GM23338 (cell line): ENCODE data around the gene LRRC30. TPM values are rescaled to one million over a fixed set of nuclear protein-coding genes. Genes with fewer than 3 reads are reported as not detected.

Experiments used
- ATAC-seq: fragments of 200-7000 bp; cut with Tn5 transposase; 3 replicates; pipeline ENCODE4 v1.9.1; 2020
- DNase-seq: peaks from one replicate; pipeline ENCODE4 v3.0.0-alpha.2; 2015; ENCODE audit warnings: low spot score
- H2AFZ ChIP-seq: fragments of 200-600 bp; sonication (generic); 2 replicates; pipeline ENCODE4 v1.8.0; 2016; ENCODE audit warnings: antibody characterized with exemption, mild to moderate bottlenecking, moderate library complexity
- H3F3A ChIP-seq: fragments of 200-600 bp; sonication (generic); replicated peaks from 2 replicates; pipeline ENCODE4 v1.8.0; 2017; ENCODE audit warnings: antibody characterized with exemption, mixed run types, low read depth
- H3K27ac ChIP-seq: fragments of 200-600 bp; sonication (generic); 2 replicates; pipeline ENCODE4 v1.6.1; 2016; ENCODE audit warnings: low read depth
- H3K27me3 ChIP-seq: fragments of 200-600 bp; sonication (generic); 2 replicates; pipeline ENCODE4 v1.8.0; 2016; ENCODE audit warnings: mild to moderate bottlenecking, mixed run types, moderate library complexity; ENCODE audit not compliant: insufficient read depth
- H3K36me3 ChIP-seq: fragments of 200-600 bp; sonication (generic); 2 replicates; pipeline ENCODE4 v1.8.0; 2016; ENCODE audit warnings: mild to moderate bottlenecking; ENCODE audit not compliant: insufficient read depth
- H3K4me1 ChIP-seq: fragments of 200-600 bp; sonication (generic); 2 replicates; pipeline ENCODE4 v1.8.0; 2016; ENCODE audit warnings: mild to moderate bottlenecking, moderate library complexity; ENCODE audit not compliant: insufficient read depth
- H3K4me2 ChIP-seq: fragments of 200-600 bp; sonication (generic); 2 replicates; pipeline ENCODE4 v1.7.1; 2017; ENCODE audit warnings: mixed run types
- H3K4me3 ChIP-seq: fragments of 200-600 bp; sonication (generic); 2 replicates; pipeline ENCODE4 v1.6.1; 2016; ENCODE audit warnings: mixed run types
- H3K79me2 ChIP-seq: fragments of 200-600 bp; sonication (generic); replicated peaks from 2 replicates; pipeline ENCODE4 v1.8.0; 2017; ENCODE audit warnings: mild to moderate bottlenecking; ENCODE audit not compliant: insufficient read depth
- H3K9me2 ChIP-seq: fragments of 200-600 bp; sonication (generic); 2 replicates; pipeline ENCODE4 v1.8.0; 2017; ENCODE audit not compliant: insufficient read depth
- H4K20me1 ChIP-seq: fragments of 200-600 bp; sonication (generic); replicated peaks from 2 replicates; pipeline ENCODE4 v1.8.0; 2017; ENCODE audit warnings: mild to moderate bottlenecking; ENCODE audit not compliant: insufficient read depth
- H3K27ac Mint-ChIP-seq: 2 replicates; pipeline ENCODE4 v1.8.0; 2020; ENCODE audit warnings: inconsistent platforms, mild to moderate bottlenecking, moderate library complexity, mixed read lengths
- H3K27me3 Mint-ChIP-seq: 3 replicates; pipeline ENCODE4 v1.8.0; 2022; ENCODE audit warnings: low read depth, mild to moderate bottlenecking, moderate library complexity, mixed read lengths, inconsistent platforms; ENCODE audit not compliant: insufficient read depth, poor library complexity
- H3K36me3 Mint-ChIP-seq: 3 replicates; pipeline ENCODE4 v1.8.0; 2021; ENCODE audit warnings: low read depth, mild to moderate bottlenecking, inconsistent platforms, moderate library complexity, mixed read lengths
- H3K4me1 Mint-ChIP-seq: 3 replicates; pipeline ENCODE4 v1.8.0; 2020; ENCODE audit warnings: mild to moderate bottlenecking, inconsistent platforms, mixed read lengths
- H3K4me3 Mint-ChIP-seq: 3 replicates; pipeline ENCODE4 v1.8.0; 2021; ENCODE audit warnings: moderate library complexity, mild to moderate bottlenecking, inconsistent platforms, mixed read lengths
- H3K9me3 Mint-ChIP-seq: 3 replicates; pipeline ENCODE4 v1.8.0; 2020; ENCODE audit warnings: moderate library complexity, mild to moderate bottlenecking, inconsistent platforms, mixed read lengths
- CREB1 ChIP-seq: fragments of 250-450 bp; sonication (Bioruptor Pico); IDR thresholded peaks from 2 replicates; pipeline ENCODE4 v1.5.0; 2020; ENCODE audit warnings: low read depth, mild to moderate bottlenecking, moderate library complexity
- EZH2 ChIP-seq: fragments of 200-600 bp; sonication (generic); IDR thresholded peaks from one replicate; pipeline ENCODE4 v1.8.0; 2017; ENCODE audit warnings: antibody characterized with exemption, mild to moderate bottlenecking, low read depth; ENCODE audit not compliant: unreplicated experiment
- EZH2phosphoT487 ChIP-seq: fragments of 200-600 bp; sonication (generic); IDR thresholded peaks from one replicate; pipeline ENCODE4 v1.8.1; 2018; ENCODE audit warnings: antibody characterized with exemption; ENCODE audit not compliant: unreplicated experiment
- NANOG ChIP-seq: IDR thresholded peaks from 2 replicates; pipeline ENCODE4 v1.6.1; 2016; ENCODE audit warnings: antibody characterized with exemption, borderline replicate concordance
- POLR2AphosphoS5 ChIP-seq: IDR thresholded peaks from 2 replicates; pipeline ENCODE4 v1.6.1; 2016; ENCODE audit warnings: antibody characterized with exemption, low read depth
- STAT1 ChIP-seq: IDR thresholded peaks from one replicate; pipeline ENCODE4 v1.6.1; 2016; ENCODE audit warnings: antibody characterized with exemption; ENCODE audit not compliant: unreplicated experiment
- ZNF114 ChIP-seq: fragments of 250-450 bp; sonication (Bioruptor Pico); IDR thresholded peaks from 2 replicates; pipeline ENCODE4 v1.5.0; 2020; ENCODE audit warnings: mild to moderate bottlenecking, moderate library complexity
- polyA plus RNA-seq: library from polyadenylated mRNA; unstranded; fragments of >200 nt; fragmentation: Nextera tagmentation; extraction: Ambion mirVana; gene quantifications from 2 replicates; pipeline ENCODE4 v1.2.1, GENCODE V29; 2016
- total RNA-seq: library from RNA; depleted of rRNA; stranded (reverse); fragments of >200 nt; shearing (Covaris generic); gene quantifications from 2 replicates; pipeline ENCODE4 v1.2.3, GENCODE V29; 2014
- TF ChIP-seq, protein P1 (sequence below): fragments of 250-450 bp; sonication (Bioruptor Pico); IDR thresholded peaks from 2 replicates; pipeline ENCODE4 v1.5.0; 2020; ENCODE audit warnings: mild to moderate bottlenecking, moderate library complexity
- TF ChIP-seq, protein P2 (sequence below): IDR thresholded peaks from one replicate; pipeline ENCODE4 v1.6.1; 2018; ENCODE audit warnings: antibody characterized with exemption; ENCODE audit not compliant: unreplicated experiment
- TF ChIP-seq, protein P3 (sequence below), 2 experiments: fragments of 200-600 bp in 1 of 2; sonication (generic) in 1 of 2; conservative IDR thresholded peaks; 2 replicates each; pipeline versions ENCODE4 v1.5.1 to v1.6.1; 2016 to 2017; ENCODE audit warnings: antibody characterized with exemption in 2 of 2, low read depth in 2 of 2, mild to moderate bottlenecking in 2 of 2, moderate library complexity in 1 of 2

Gene LRRC30
- total and polyA plus RNA-seq, 2 experiments from 2014 or later, result not detected

DNA sequence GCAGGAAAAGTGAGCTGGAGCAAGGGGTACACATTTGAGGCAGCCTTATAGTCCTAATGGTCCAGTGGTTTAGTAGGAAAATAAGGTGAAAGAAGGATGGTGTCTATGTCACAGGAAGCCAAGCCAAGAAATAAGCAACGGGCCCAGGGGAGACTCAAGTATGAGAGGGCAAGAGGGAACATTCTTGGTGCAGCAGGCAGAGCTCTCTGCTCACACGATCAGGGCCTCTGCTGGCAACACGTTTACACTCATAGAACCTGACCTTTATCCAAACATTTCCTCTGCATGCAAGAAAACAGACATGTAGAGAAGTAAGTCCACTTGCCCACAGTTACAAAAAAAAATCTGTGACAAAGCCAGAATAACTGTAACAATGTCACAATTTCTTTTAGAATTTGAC lies 32.6 kb upstream of the LRRC30 start (continued):
- TF ChIP-seq, protein P1, sequence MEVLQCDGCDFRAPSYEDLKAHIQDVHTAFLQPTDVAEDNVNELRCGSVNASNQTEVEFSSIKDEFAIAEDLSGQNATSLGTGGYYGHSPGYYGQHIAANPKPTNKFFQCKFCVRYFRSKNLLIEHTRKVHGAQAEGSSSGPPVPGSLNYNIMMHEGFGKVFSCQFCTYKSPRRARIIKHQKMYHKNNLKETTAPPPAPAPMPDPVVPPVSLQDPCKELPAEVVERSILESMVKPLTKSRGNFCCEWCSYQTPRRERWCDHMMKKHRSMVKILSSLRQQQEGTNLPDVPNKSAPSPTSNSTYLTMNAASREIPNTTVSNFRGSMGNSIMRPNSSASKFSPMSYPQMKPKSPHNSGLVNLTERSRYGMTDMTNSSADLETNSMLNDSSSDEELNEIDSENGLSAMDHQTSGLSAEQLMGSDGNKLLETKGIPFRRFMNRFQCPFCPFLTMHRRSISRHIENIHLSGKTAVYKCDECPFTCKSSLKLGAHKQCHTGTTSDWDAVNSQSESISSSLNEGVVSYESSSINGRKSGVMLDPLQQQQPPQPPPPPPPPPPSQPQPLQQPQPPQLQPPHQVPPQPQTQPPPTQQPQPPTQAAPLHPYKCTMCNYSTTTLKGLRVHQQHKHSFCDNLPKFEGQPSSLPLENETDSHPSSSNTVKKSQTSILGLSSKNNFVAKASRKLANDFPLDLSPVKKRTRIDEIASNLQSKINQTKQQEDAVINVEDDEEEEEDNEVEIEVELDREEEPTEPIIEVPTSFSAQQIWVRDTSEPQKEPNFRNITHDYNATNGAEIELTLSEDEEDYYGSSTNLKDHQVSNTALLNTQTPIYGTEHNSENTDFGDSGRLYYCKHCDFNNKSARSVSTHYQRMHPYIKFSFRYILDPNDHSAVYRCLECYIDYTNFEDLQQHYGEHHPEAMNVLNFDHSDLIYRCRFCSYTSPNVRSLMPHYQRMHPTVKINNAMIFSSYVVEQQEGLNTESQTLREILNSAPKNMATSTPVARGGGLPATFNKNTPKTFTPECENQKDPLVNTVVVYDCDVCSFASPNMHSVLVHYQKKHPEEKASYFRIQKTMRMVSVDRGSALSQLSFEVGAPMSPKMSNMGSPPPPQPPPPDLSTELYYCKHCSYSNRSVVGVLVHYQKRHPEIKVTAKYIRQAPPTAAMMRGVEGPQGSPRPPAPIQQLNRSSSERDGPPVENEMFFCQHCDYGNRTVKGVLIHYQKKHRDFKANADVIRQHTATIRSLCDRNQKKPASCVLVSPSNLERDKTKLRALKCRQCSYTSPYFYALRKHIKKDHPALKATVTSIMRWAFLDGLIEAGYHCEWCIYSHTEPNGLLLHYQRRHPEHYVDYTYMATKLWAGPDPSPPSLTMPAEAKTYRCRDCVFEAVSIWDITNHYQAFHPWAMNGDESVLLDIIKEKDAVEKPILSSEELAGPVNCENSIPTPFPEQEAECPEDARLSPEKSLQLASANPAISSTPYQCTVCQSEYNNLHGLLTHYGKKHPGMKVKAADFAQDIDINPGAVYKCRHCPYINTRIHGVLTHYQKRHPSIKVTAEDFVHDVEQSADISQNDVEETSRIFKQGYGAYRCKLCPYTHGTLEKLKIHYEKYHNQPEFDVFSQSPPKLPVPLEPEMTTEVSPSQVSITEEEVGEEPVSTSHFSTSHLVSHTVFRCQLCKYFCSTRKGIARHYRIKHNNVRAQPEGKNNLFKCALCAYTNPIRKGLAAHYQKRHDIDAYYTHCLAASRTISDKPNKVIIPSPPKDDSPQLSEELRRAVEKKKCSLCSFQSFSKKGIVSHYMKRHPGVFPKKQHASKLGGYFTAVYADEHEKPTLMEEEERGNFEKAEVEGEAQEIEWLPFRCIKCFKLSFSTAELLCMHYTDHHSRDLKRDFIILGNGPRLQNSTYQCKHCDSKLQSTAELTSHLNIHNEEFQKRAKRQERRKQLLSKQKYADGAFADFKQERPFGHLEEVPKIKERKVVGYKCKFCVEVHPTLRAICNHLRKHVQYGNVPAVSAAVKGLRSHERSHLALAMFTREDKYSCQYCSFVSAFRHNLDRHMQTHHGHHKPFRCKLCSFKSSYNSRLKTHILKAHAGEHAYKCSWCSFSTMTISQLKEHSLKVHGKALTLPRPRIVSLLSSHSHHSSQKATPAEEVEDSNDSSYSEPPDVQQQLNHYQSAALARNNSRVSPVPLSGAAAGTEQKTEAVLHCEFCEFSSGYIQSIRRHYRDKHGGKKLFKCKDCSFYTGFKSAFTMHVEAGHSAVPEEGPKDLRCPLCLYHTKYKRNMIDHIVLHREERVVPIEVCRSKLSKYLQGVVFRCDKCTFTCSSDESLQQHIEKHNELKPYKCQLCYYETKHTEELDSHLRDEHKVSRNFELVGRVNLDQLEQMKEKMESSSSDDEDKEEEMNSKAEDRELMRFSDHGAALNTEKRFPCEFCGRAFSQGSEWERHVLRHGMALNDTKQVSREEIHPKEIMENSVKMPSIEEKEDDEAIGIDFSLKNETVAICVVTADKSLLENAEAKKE (CRISPR knock-in tag), result no peak
- TF ChIP-seq EZH2phosphoT487 (no peak), POLR2AphosphoS5 (no peak)

DNA sequence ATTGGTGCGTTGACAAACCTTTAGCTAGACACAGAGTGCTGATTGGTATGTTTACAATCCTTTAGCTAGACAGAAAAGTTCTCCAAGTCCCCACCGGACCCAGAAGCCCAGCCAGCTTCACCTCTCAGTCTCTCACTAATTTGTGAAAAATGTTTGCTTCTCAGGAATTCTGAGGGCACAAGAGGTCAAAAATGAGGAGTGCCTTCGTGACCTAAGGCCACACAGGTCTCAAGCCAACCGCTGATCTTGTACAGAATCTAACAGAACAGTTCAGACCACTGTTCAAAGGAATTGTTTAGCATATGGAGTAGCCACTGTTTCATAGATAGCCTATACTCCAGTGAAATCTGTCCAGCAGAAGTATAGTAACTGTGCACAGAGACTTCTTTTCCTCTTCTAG lies 29.8 kb upstream of the LRRC30 start:
- Mint-ChIP-seq H3K9me3 (no peaks in the 10 kb centered on the region), H3K27ac (no peak overlapping the region), H3K4me1 (peaks cover 7% of the 10 kb centered on the region; the same call in 2 of the 3 replicates), H3K36me3 (no peaks in the 10 kb centered on the region), H3K27me3 (peaks cover 1% of the 10 kb centered on the region), H3K4me3 (no peak overlapping the region)
- Histone ChIP-seq H3K4me3 (no peak overlapping the region), H3K4me1 (no peaks in the 10 kb centered on the region; the same call in 1 of the 2 replicates), H3F3A (no peaks in the 10 kb centered on the region), H4K20me1 (no peaks in the 10 kb centered on the region), H3K36me3 (no peaks in the 10 kb centered on the region), H3K4me2 (no peak overlapping the region), H3K27ac (no peak overlapping the region), H3K27me3 (no peaks in the 10 kb centered on the region), H2AFZ (no peak overlapping the region), H3K79me2 (no peaks in the 10 kb centered on the region), H3K9me2 (no peaks in the 10 kb centered on the region)
- DNase-seq, result no peak
- ATAC-seq, result no peak
- TF ChIP-seq NANOG, result no peak
- TF ChIP-seq CREB1 (CRISPR knock-in tag), result no peak
- TF ChIP-seq, protein P2, sequence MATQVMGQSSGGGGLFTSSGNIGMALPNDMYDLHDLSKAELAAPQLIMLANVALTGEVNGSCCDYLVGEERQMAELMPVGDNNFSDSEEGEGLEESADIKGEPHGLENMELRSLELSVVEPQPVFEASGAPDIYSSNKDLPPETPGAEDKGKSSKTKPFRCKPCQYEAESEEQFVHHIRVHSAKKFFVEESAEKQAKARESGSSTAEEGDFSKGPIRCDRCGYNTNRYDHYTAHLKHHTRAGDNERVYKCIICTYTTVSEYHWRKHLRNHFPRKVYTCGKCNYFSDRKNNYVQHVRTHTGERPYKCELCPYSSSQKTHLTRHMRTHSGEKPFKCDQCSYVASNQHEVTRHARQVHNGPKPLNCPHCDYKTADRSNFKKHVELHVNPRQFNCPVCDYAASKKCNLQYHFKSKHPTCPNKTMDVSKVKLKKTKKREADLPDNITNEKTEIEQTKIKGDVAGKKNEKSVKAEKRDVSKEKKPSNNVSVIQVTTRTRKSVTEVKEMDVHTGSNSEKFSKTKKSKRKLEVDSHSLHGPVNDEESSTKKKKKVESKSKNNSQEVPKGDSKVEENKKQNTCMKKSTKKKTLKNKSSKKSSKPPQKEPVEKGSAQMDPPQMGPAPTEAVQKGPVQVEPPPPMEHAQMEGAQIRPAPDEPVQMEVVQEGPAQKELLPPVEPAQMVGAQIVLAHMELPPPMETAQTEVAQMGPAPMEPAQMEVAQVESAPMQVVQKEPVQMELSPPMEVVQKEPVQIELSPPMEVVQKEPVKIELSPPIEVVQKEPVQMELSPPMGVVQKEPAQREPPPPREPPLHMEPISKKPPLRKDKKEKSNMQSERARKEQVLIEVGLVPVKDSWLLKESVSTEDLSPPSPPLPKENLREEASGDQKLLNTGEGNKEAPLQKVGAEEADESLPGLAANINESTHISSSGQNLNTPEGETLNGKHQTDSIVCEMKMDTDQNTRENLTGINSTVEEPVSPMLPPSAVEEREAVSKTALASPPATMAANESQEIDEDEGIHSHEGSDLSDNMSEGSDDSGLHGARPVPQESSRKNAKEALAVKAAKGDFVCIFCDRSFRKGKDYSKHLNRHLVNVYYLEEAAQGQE, result no peak
- no peak for TF ChIP-seq STAT1
- no peak for TF ChIP-seq POLR2AphosphoS5
- TF ChIP-seq, protein P3, sequence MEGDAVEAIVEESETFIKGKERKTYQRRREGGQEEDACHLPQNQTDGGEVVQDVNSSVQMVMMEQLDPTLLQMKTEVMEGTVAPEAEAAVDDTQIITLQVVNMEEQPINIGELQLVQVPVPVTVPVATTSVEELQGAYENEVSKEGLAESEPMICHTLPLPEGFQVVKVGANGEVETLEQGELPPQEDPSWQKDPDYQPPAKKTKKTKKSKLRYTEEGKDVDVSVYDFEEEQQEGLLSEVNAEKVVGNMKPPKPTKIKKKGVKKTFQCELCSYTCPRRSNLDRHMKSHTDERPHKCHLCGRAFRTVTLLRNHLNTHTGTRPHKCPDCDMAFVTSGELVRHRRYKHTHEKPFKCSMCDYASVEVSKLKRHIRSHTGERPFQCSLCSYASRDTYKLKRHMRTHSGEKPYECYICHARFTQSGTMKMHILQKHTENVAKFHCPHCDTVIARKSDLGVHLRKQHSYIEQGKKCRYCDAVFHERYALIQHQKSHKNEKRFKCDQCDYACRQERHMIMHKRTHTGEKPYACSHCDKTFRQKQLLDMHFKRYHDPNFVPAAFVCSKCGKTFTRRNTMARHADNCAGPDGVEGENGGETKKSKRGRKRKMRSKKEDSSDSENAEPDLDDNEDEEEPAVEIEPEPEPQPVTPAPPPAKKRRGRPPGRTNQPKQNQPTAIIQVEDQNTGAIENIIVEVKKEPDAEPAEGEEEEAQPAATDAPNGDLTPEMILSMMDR (conservative IDR thresholded peaks at IDR 0.05; ENCODE audit: low read depth in 2 of 2), result no peak
- no peak for TF ChIP-seq ZNF114
- TF ChIP-seq EZH2, result no peak
- TF ChIP-seq EZH2phosphoT487, result no peak
